ENCODE data around the gene MAP3K9.
"Not testable (repeated sequence)": the region's sequence is repeated elsewhere in the genome, so short reads cannot be mapped to it uniquely, and the experiment has no call there.

Gene MAP3K9

GRCh38 chr14:70809225-70810219, at the start of gene MAP3K9:
MAP3K9 (minus strand) TSS chr14:70809513; CDS start chr14:70809171, 342 bp downstream.
- peak; percentile 54 for DNase-seq (ENCODE audit: low spot score)

GRCh38 chr14:70858641-70859040, 49.3 kb upstream of the MAP3K9 start:
- DNase-seq (ENCODE audit: low spot score) = no peak

GRCh38 chr14:70857496-70857890, 48.2 kb upstream of the MAP3K9 start:
- DNase-seq (ENCODE audit: low spot score) = no peak

GRCh38 chr14:70856851-70857495, 47.7 kb upstream of the MAP3K9 start:
- peak; percentile 85 for DNase-seq (ENCODE audit: low spot score)

GRCh38 chr14:70855486-70855885, 46.2 kb upstream of the MAP3K9 start:
- DNase-seq (ENCODE audit: low spot score) = no peak

GRCh38 chr14:70853658-70854057, 44.3 kb upstream of the MAP3K9 start:
- DNase-seq (ENCODE audit: low spot score) = not testable (repeated sequence)

GRCh38 chr14:70847406-70848090, 38.2 kb upstream of the MAP3K9 start:
- DNase-seq (ENCODE audit: low spot score) = no peak

GRCh38 chr14:70845601-70846000, 36.3 kb upstream of the MAP3K9 start:
- DNase-seq (ENCODE audit: low spot score) = no peak

- no peak for DNase-seq (ENCODE audit: low spot score)
Observed at GRCh38 chr14:70842851-70843462, 33.6 kb upstream of the MAP3K9 start.

- no peak for DNase-seq (ENCODE audit: low spot score)
Observed at GRCh38 chr14:70838076-70838475, 28.8 kb upstream of the MAP3K9 start.

- no peak for DNase-seq (ENCODE audit: low spot score)
Observed at GRCh38 chr14:70836946-70837345, 27.6 kb upstream of the MAP3K9 start.

GRCh38 chr14:70833884-70834283, 24.6 kb upstream of the MAP3K9 start:
- no peak for DNase-seq (ENCODE audit: low spot score)

GRCh38 chr14:70832561-70833305, 23.4 kb upstream of the MAP3K9 start:
- no peak for DNase-seq (ENCODE audit: low spot score)

GRCh38 chr14:70830998-70831781, 21.9 kb upstream of the MAP3K9 start:
- DNase-seq (ENCODE audit: low spot score) = no peak

GRCh38 chr14:70828188-70828587, 18.9 kb upstream of the MAP3K9 start:
- no peak for DNase-seq (ENCODE audit: low spot score)

- no peak for DNase-seq (ENCODE audit: low spot score)
Observed at GRCh38 chr14:70827752-70828151, 18.4 kb upstream of the MAP3K9 start.

- DNase-seq (ENCODE audit: low spot score) = no peak
Observed at GRCh38 chr14:70827347-70827746, 18.0 kb upstream of the MAP3K9 start.

GRCh38 chr14:70823281-70823680, 14.0 kb upstream of the MAP3K9 start:
- no peak for DNase-seq (ENCODE audit: low spot score)

- no peak for DNase-seq (ENCODE audit: low spot score)
Observed at GRCh38 chr14:70822530-70823185, 13.3 kb upstream of the MAP3K9 start.

Data from AG08395 (cell line).